ENCODE results near the gene DNAH1.
A peak's percentile ranks its signal among the peaks of the same experiment; 100 is the strongest.

Gene DNAH1

GRCh38 chr3:52437326-52438103 is 121.4 kb downstream of the DNAH1 start:
- DNase-seq: no peak

- no peak for DNase-seq
Observed at GRCh38 chr3:52438104-52438376, 121.9 kb downstream of the DNAH1 start.

GRCh38 chr3:52438579-52439425 is 122.7 kb downstream of the DNAH1 start:
- no peak for DNase-seq

- DNase-seq: no peak
Observed at GRCh38 chr3:52439426-52440248, 123.5 kb downstream of the DNAH1 start.

GRCh38 chr3:52440249-52440551 is 124.1 kb downstream of the DNAH1 start:
- DNase-seq: no peak

GRCh38 chr3:52440671-52441070 is 124.6 kb downstream of the DNAH1 start:
- DNase-seq: no peak

- no peak for DNase-seq
Observed at GRCh38 chr3:52441091-52441771, 125.1 kb downstream of the DNAH1 start.

GRCh38 chr3:52441772-52442332 is 125.7 kb downstream of the DNAH1 start:
- DNase-seq: no peak

GRCh38 chr3:52442409-52443267 is 126.5 kb downstream of the DNAH1 start:
- no peak for DNase-seq

- no peak for DNase-seq
Observed at GRCh38 chr3:52443268-52443610, 127.1 kb downstream of the DNAH1 start.

GRCh38 chr3:52443791-52444687 is 127.9 kb downstream of the DNAH1 start:
- DNase-seq: no peak

GRCh38 chr3:52444860-52445793 is 129.0 kb downstream of the DNAH1 start, which contains the start of gene SEMA3G:
Gene SEMA3G, minus strand, starts transcription at chr3:52445103. Its CDS starts 76 bp downstream, at chr3:52445027.
- DNase-seq: peak; percentile 20

GRCh38 chr3:52446042-52446441 is 129.9 kb downstream of the DNAH1 start:
- no peak for DNase-seq

- DNase-seq: no peak
Observed at GRCh38 chr3:52446631-52447511, 130.8 kb downstream of the DNAH1 start.

GRCh38 chr3:52447512-52448355 is 131.6 kb downstream of the DNAH1 start:
- DNase-seq: no peak
